HepG2 (cell line): Measurements from ENCODE around the gene TNKS1BP1. TPM values are rescaled to one million over a fixed set of nuclear protein-coding genes. Genes with fewer than 3 reads are reported as not detected.

ENCODE experiments used
- ATAD3A ChIP-seq: sonication (generic); formaldehyde crosslinking; IDR thresholded peaks from 2 replicates; pipeline ENCODE4 v1.4.0; 2020; ENCODE audit warnings: missing genetic modification reagents
- IRF2 ChIP-seq: IDR thresholded peaks from 2 replicates; pipeline ENCODE4 v1.6.1; 2018; ENCODE audit warnings: missing genetic modification reagents, missing compliant biosample characterization
- MAFG ChIP-seq: sonication (generic); formaldehyde crosslinking; IDR thresholded peaks from 2 replicates; pipeline ENCODE4 v1.5.1; 2020; ENCODE audit warnings: mild to moderate bottlenecking, missing genetic modification reagents
- MED1 ChIP-seq: sonication (generic); formaldehyde crosslinking; IDR thresholded peaks from 2 replicates; pipeline ENCODE4 v1.4.0; 2020; ENCODE audit warnings: missing genetic modification reagents
- MNT ChIP-seq: fragments of 450-650 bp; IDR thresholded peaks from 2 replicates; pipeline ENCODE4 v1.6.1; 2016
- NFKBIZ ChIP-seq: IDR thresholded peaks from 2 replicates; pipeline ENCODE4 v1.6.1; 2018; ENCODE audit warnings: missing genetic modification reagents, missing compliant biosample characterization
- NR3C1 ChIP-seq: sonication (generic); formaldehyde crosslinking; IDR thresholded peaks from 2 replicates; pipeline ENCODE4 v1.4.0; 2020; ENCODE audit warnings: missing genetic modification reagents
- PRPF4 ChIP-seq: fragments of 200-400 bp; formaldehyde crosslinking; IDR thresholded peaks from 2 replicates; pipeline ENCODE4 v1.6.1; 2016; ENCODE audit warnings: low read length, low read depth; ENCODE audit not compliant: poor library complexity, severe bottlenecking
- RELA ChIP-seq: sonication (generic); formaldehyde crosslinking; IDR thresholded peaks from 2 replicates; pipeline ENCODE4 v1.4.0; 2020; ENCODE audit warnings: missing genetic modification reagents
- RNF219 ChIP-seq: sonication (generic); formaldehyde crosslinking; IDR thresholded peaks from 2 replicates; pipeline ENCODE4 v1.5.0; 2020; ENCODE audit warnings: mild to moderate bottlenecking, missing genetic modification reagents
- SMAD3 ChIP-seq: sonication (generic); formaldehyde crosslinking; IDR thresholded peaks from 2 replicates; pipeline ENCODE4 v1.4.0; 2020; ENCODE audit warnings: missing genetic modification reagents
- SP140L ChIP-seq: sonication (generic); formaldehyde crosslinking; IDR thresholded peaks from 2 replicates; pipeline ENCODE4 v1.4.0; 2020; ENCODE audit warnings: missing genetic modification reagents, borderline replicate concordance
- TAF15 ChIP-seq: fragments of 200-400 bp; formaldehyde crosslinking; IDR thresholded peaks from one replicate; pipeline ENCODE4 v1.6.1; 2018; ENCODE audit warnings: mild to moderate bottlenecking, low read depth, low read length; ENCODE audit not compliant: poor library complexity, severe bottlenecking
- TFE3 ChIP-seq: IDR thresholded peaks from 2 replicates; pipeline ENCODE4 v1.6.1; 2016
- TOPORS ChIP-seq: sonication (generic); formaldehyde crosslinking; IDR thresholded peaks from 2 replicates; pipeline ENCODE4 v1.8.0; 2023; ENCODE audit warnings: mild to moderate bottlenecking, missing genetic modification reagents
- ZBTB4 ChIP-seq: sonication (generic); formaldehyde crosslinking; IDR thresholded peaks from 2 replicates; pipeline ENCODE4 v1.4.0; 2020; ENCODE audit warnings: missing genetic modification reagents, mild to moderate bottlenecking, borderline replicate concordance
- ZBTB7A ChIP-seq: sonication (generic); formaldehyde crosslinking; IDR thresholded peaks from 2 replicates; pipeline ENCODE4 v1.8.0; 2022; ENCODE audit warnings: mild to moderate bottlenecking, missing genetic modification reagents
- ZNF138 ChIP-seq: sonication (generic); formaldehyde crosslinking; IDR thresholded peaks from 2 replicates; pipeline ENCODE4 v1.5.0; 2020; ENCODE audit warnings: mild to moderate bottlenecking, low read depth, missing genetic modification reagents
- ZNF232 ChIP-seq: sonication (generic); formaldehyde crosslinking; IDR thresholded peaks from 2 replicates; pipeline ENCODE4 v1.4.0; 2020; ENCODE audit warnings: missing genetic modification reagents, borderline replicate concordance
- ZNF350 ChIP-seq: sonication (generic); formaldehyde crosslinking; IDR thresholded peaks from 2 replicates; pipeline ENCODE4 v1.4.0; 2020; ENCODE audit warnings: mild to moderate bottlenecking, low read depth, missing genetic modification reagents, borderline replicate concordance
- ZNF432 ChIP-seq: sonication (generic); formaldehyde crosslinking; IDR thresholded peaks from 2 replicates; pipeline ENCODE4 v1.5.0; 2020; ENCODE audit warnings: missing genetic modification reagents, mild to moderate bottlenecking, borderline replicate concordance
- ZNF772 ChIP-seq: sonication (generic); formaldehyde crosslinking; IDR thresholded peaks from 2 replicates; pipeline ENCODE4 v1.5.0; 2020; ENCODE audit warnings: mild to moderate bottlenecking, missing genetic modification reagents
- ZNF776 ChIP-seq: sonication (generic); formaldehyde crosslinking; IDR thresholded peaks from 2 replicates; pipeline ENCODE4 v1.4.0; 2020; ENCODE audit warnings: mild to moderate bottlenecking, missing genetic modification reagents
- polyA plus RNA-seq, 8 experiments: library from polyadenylated mRNA; depleted of rRNA in 3 of 8; stranded (reverse) in 7 of 8; unstranded in 1 of 8; fragments of >200 nt; fragmentation: Illumina TruSeq in 4 of 8; extraction: Trizol in 4 of 8; gene quantifications; 2 replicates each; pipeline versions ENCODE4 v1.2.1 to v1.2.3, GENCODE V29; 2011 to 2016; ENCODE audit warnings: low read depth in 4 of 8, missing spikeins in 1 of 8, mixed read lengths in 1 of 8; ENCODE audit not compliant: insufficient read depth in 1 of 8
- total RNA-seq, 5 experiments: library from RNA; depleted of rRNA; stranded (reverse); fragments of >200 nt; fragmentation: Illumina TruSeq; extraction: Trizol; gene quantifications; 2 replicates each; pipeline ENCODE4 v1.2.3, GENCODE V29; 2016; ENCODE audit warnings: low read depth in 1 of 5

Gene TNKS1BP1
- total and polyA plus RNA-seq, 2 of the 13 experiments (the other 11 are each of a cell fraction or from before 2014, with no cell fraction given): 13.7 to 15.0 TPM

- TF ChIP-seq ZBTB4 (CRISPR knock-in tag) (no peak), MNT (no peak), IRF2 (no peak), ZNF138 (CRISPR knock-in tag) (no peak), ZNF772 (CRISPR knock-in tag) (no peak), PRPF4 (no peak), ZBTB7A (CRISPR knock-in tag) (peak; percentile 94), ZNF776 (CRISPR knock-in tag) (no peak), ATAD3A (CRISPR knock-in tag) (no peak), RNF219 (CRISPR knock-in tag) (no peak), RELA (no peak), SP140L (CRISPR knock-in tag) (no peak), TFE3 (no peak), MED1 (CRISPR knock-in tag) (no peak), TOPORS (CRISPR knock-in tag) (no peak), NR3C1 (no peak), TAF15 (no peak), ZNF350 (CRISPR knock-in tag) (no peak), ZNF432 (CRISPR knock-in tag) (no peak), MAFG (no peak), SMAD3 (CRISPR knock-in tag) (0 out of 2 replicates have a peak, but pooled peaks have one; percentile 61), ZNF232 (no peak), NFKBIZ (CRISPR knock-in tag) (no peak)
These were observed 14.1 kb downstream of the TNKS1BP1 start (continued) for GRCh38 chr11:57310630-57311086.
